ENCODE data around the gene CTBP1. TPM values are rescaled to one million over a fixed set of nuclear protein-coding genes. Genes with fewer than 3 reads are reported as not detected.

Gene CTBP1
- total RNA-seq, 1 experiment from 2014 or later: 153 TPM

DNA sequence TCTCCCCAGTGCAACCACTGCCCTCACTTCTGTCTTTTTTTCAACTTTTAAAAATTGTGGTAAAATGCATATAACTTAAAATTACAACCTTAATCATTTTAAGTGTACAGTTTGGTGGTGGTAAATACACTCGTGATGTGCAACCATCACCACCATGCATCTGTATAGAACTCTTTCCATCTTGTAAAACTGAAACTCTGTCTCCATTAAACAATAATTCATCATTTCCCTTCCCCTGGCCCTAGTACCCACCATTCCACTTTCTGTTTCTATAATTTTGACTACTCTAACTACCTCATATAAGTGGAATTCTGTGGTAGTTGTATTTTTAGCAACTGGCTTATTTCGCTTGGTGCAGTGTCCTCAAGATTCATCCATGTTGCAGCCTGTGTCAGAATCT lies 6.8 kb upstream of the CTBP1 start:
- Histone ChIP-seq H3K27ac (no peak overlapping the region), H3K27me3 (ENCODE audit: insufficient read depth, low read depth) (peaks cover 13% of the 10 kb centered on the region), H3K79me2 (ENCODE audit: low read depth) (peaks cover under 1% of the 10 kb centered on the region; the same call in 1 of the 2 replicates), H3K4me3 (no peak overlapping the region), H3K36me3 (ENCODE audit: low read depth) (peaks cover 10% of the 10 kb centered on the region; the same call in 1 of the 2 replicates), H3K9me2 (ENCODE audit: insufficient read depth) (no peaks in the 10 kb centered on the region), H2AFZ (no peak overlapping the region), H3F3A (ENCODE audit: insufficient read depth, low read depth) (no peaks in the 10 kb centered on the region; the same call in none of the 2 replicates), H3K9me3 (ENCODE audit: insufficient read depth, low read depth) (peaks cover 24% of the 10 kb centered on the region), H3K4me1 (replicated peaks; ENCODE audit: insufficient read depth) (no peaks in the 10 kb centered on the region), H3K4me2 (no peak overlapping the region), H4K20me1 (ENCODE audit: insufficient read depth) (no peaks in the 10 kb centered on the region)
- no peak for TF ChIP-seq EZH2 (IDR thresholded peaks at IDR 0.05; ENCODE audit: low read depth)
- TF ChIP-seq, protein P1, sequence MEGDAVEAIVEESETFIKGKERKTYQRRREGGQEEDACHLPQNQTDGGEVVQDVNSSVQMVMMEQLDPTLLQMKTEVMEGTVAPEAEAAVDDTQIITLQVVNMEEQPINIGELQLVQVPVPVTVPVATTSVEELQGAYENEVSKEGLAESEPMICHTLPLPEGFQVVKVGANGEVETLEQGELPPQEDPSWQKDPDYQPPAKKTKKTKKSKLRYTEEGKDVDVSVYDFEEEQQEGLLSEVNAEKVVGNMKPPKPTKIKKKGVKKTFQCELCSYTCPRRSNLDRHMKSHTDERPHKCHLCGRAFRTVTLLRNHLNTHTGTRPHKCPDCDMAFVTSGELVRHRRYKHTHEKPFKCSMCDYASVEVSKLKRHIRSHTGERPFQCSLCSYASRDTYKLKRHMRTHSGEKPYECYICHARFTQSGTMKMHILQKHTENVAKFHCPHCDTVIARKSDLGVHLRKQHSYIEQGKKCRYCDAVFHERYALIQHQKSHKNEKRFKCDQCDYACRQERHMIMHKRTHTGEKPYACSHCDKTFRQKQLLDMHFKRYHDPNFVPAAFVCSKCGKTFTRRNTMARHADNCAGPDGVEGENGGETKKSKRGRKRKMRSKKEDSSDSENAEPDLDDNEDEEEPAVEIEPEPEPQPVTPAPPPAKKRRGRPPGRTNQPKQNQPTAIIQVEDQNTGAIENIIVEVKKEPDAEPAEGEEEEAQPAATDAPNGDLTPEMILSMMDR (conservative IDR thresholded peaks at IDR 0.05): no peak
- no TSS peak for BruUV-seq (replicated peaks)
- CTCF ChIA-PET: no interaction called here
- POLR2A ChIA-PET (ENCODE audit: unreplicated experiment): no interaction called here
- intact Hi-C loops (cut with micrococcal nuclease; ENCODE audit: unreplicated experiment): no loop called here
- DNase-seq: no peak

DNA sequence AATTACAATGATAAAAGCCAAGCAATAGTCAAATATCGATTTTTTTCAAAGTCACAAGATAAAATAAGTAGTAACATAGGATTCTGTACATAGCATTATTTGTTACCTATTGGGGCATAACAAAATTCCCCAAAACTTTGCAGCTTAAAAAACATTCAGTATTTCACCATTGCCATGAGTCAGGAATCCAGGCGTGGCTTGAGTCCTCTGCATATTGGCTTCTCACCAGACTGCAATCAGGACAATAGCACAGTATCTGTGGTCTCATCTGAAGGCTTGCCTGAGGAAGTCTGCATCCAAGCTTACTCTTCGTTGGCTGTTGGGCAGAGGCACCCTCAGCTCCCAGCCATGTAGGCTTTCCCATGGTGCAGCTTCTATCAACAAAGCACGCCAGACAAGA lies 6.2 kb upstream of the CTBP1 start:
- Histone ChIP-seq H3K36me3 (ENCODE audit: low read depth) (peaks cover 10% of the 10 kb centered on the region; the same call in 1 of the 2 replicates), H3K9me3 (ENCODE audit: insufficient read depth, low read depth) (peaks cover 24% of the 10 kb centered on the region), H3K79me2 (ENCODE audit: low read depth) (peaks cover 6% of the 10 kb centered on the region), H3K27me3 (ENCODE audit: insufficient read depth, low read depth) (peaks cover 7% of the 10 kb centered on the region), H3K4me1 (replicated peaks; ENCODE audit: insufficient read depth) (peaks cover 2% of the 10 kb centered on the region; the same call in 1 of the 2 replicates), H4K20me1 (ENCODE audit: insufficient read depth) (no peaks in the 10 kb centered on the region), H3K4me3 (no peak overlapping the region), H3K4me2 (no peak overlapping the region), H3F3A (ENCODE audit: insufficient read depth, low read depth) (no peaks in the 10 kb centered on the region; the same call in none of the 2 replicates), H3K27ac (no peak overlapping the region), H2AFZ (no peak overlapping the region), H3K9me2 (ENCODE audit: insufficient read depth) (no peaks in the 10 kb centered on the region)
- no TSS peak for BruUV-seq (replicated peaks)
- POLR2A ChIA-PET (ENCODE audit: unreplicated experiment): no interaction called here
- TF ChIP-seq, protein P1 (conservative IDR thresholded peaks at IDR 0.05): no peak
- TF ChIP-seq EZH2 (IDR thresholded peaks at IDR 0.05; ENCODE audit: low read depth): no peak
- CTCF ChIA-PET: no interaction called here
- DNase-seq: no peak
- intact Hi-C loops (cut with micrococcal nuclease; ENCODE audit: unreplicated experiment): no loop called here

DNA sequence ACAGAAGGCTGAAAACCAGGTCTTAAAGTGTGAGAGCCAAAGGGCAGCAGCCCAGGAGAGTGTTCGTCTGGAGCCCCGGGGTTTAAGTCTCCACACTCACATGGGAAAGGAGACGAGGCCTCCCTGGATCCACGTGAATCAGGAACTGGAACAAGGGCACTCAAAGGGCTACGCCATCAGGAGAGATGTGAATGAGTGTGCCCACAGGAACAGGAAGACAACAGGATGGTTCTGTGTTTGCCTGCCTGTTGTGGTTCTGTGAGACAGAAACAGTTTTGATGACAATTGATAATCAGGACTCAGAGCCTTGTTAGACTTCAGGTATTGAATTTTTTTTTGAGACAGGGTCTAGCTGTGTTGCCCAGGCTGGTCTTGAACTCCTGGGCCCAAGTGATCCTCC lies 4.9 kb upstream of the CTBP1 start:
- no TSS peak for BruUV-seq (replicated peaks)
- intact Hi-C loops (cut with micrococcal nuclease; ENCODE audit: unreplicated experiment): no loop called here

More for the DNA sequence above, 4.9 kb upstream of the CTBP1 start:
- H3K9me3 ChIP-seq (ENCODE audit: insufficient read depth, low read depth): peaks cover 24% of the 10 kb centered on the region
- peaks cover 11% of the 10 kb centered on the region for H3K79me2 ChIP-seq (ENCODE audit: low read depth)
- H2AFZ ChIP-seq: no peak overlapping the region
- no peaks in the 10 kb centered on the region for H4K20me1 ChIP-seq (ENCODE audit: insufficient read depth)
- H3K27ac ChIP-seq: no peak overlapping the region
- no peak overlapping the region for H3K4me3 ChIP-seq
- peaks cover 8% of the 10 kb centered on the region for H3K4me1 ChIP-seq (replicated peaks; ENCODE audit: insufficient read depth)
- POLR2A ChIA-PET (ENCODE audit: unreplicated experiment): no interaction called here
- no peaks in the 10 kb centered on the region; the same call in none of the 2 replicates for H3F3A ChIP-seq (ENCODE audit: insufficient read depth, low read depth)
- H3K27me3 ChIP-seq (ENCODE audit: insufficient read depth, low read depth): no peaks in the 10 kb centered on the region
- TF ChIP-seq, protein P1 (conservative IDR thresholded peaks at IDR 0.05): no peak
- TF ChIP-seq EZH2 (IDR thresholded peaks at IDR 0.05; ENCODE audit: low read depth): no peak
- DNase-seq: no peak
- CTCF ChIA-PET: no interaction called here
- no peaks in the 10 kb centered on the region for H3K9me2 ChIP-seq (ENCODE audit: insufficient read depth)
- H3K4me2 ChIP-seq: no peak overlapping the region
- peaks cover 10% of the 10 kb centered on the region; the same call in 1 of the 2 replicates for H3K36me3 ChIP-seq (ENCODE audit: low read depth)
